Loucy (cell line): ENCODE data around the gene ADAMTS12.

Experiments used
- H2AFZ ChIP-seq: fragments of 200-600 bp; sonication (generic); 2 replicates; pipeline ENCODE4 v1.6.0; 2016; ENCODE audit warnings: antibody characterized with exemption, mild to moderate bottlenecking, low read length, moderate library complexity
- H3F3A ChIP-seq: fragments of 200-600 bp; 2 replicates; pipeline ENCODE4 v1.6.0; 2016; ENCODE audit warnings: antibody characterized with exemption, low read depth, mild to moderate bottlenecking
- H3K27me3 ChIP-seq: fragments of 200-600 bp; sonication (generic); 2 replicates; pipeline ENCODE4 v1.6.1; 2014; ENCODE audit warnings: low read length, mild to moderate bottlenecking; ENCODE audit not compliant: insufficient read depth, poor library complexity, severe bottlenecking
- H3K36me3 ChIP-seq: fragments of 200-600 bp; sonication (generic); 2 replicates; pipeline ENCODE4 v1.6.1; 2016; ENCODE audit warnings: low read length; ENCODE audit not compliant: insufficient read depth
- H3K4me1 ChIP-seq: fragments of 200-600 bp; sonication (generic); 2 replicates; pipeline ENCODE4 v1.5.1; 2014; ENCODE audit warnings: low read length, mild to moderate bottlenecking; ENCODE audit not compliant: insufficient read depth, poor library complexity, severe bottlenecking
- H3K4me2 ChIP-seq: fragments of 200-600 bp; sonication (generic); 2 replicates; pipeline ENCODE4 v1.6.0; 2014; ENCODE audit warnings: antibody characterized with exemption, low read length, low read depth, mild to moderate bottlenecking; ENCODE audit not compliant: poor library complexity, severe bottlenecking
- H3K4me3 ChIP-seq: fragments of 200-600 bp; sonication (generic); 2 replicates; pipeline ENCODE4 v1.5.1; 2014; ENCODE audit warnings: low read length, mild to moderate bottlenecking, mixed read lengths; ENCODE audit not compliant: poor library complexity, severe bottlenecking
- H3K79me2 ChIP-seq: fragments of 200-600 bp; sonication (generic); 2 replicates; pipeline ENCODE4 v1.6.1; 2014; ENCODE audit warnings: low read length; ENCODE audit not compliant: insufficient read depth
- H3K9ac ChIP-seq: fragments of 200-600 bp; sonication (generic); 2 replicates; pipeline ENCODE4 v1.6.0; 2014; ENCODE audit warnings: mild to moderate bottlenecking, low read depth, low read length, moderate library complexity; ENCODE audit not compliant: poor library complexity, severe bottlenecking
- H3K9me2 ChIP-seq: fragments of 200-600 bp; sonication (generic); replicated peaks from 2 replicates; pipeline ENCODE4 v1.6.1; 2016; ENCODE audit warnings: low read depth, low read length, mixed read lengths
- H3K9me3 ChIP-seq: fragments of 200-600 bp; sonication (generic); 2 replicates; pipeline ENCODE4 v1.6.1; 2014; ENCODE audit warnings: mild to moderate bottlenecking, antibody characterized with exemption, low read length, low read depth; ENCODE audit not compliant: insufficient read depth
- H4K20me1 ChIP-seq: fragments of 200-600 bp; sonication (generic); 2 replicates; pipeline ENCODE4 v1.6.0; 2014; ENCODE audit warnings: antibody characterized with exemption, low read length, mild to moderate bottlenecking; ENCODE audit not compliant: insufficient read depth, poor library complexity, severe bottlenecking
- EZH2phosphoT487 ChIP-seq: fragments of 200-600 bp; IDR thresholded peaks from 2 replicates; pipeline ENCODE4 v1.6.1; 2018; ENCODE audit warnings: antibody characterized with exemption, mild to moderate bottlenecking, moderate library complexity, borderline replicate concordance
- TF ChIP-seq, protein P1 (sequence below): fragments of 200-600 bp; sonication (generic); conservative IDR thresholded peaks from 2 replicates; pipeline ENCODE4 v1.5.1; 2014; ENCODE audit warnings: mild to moderate bottlenecking, antibody characterized with exemption, low read length

The ADAMTS12 gene

DNA sequence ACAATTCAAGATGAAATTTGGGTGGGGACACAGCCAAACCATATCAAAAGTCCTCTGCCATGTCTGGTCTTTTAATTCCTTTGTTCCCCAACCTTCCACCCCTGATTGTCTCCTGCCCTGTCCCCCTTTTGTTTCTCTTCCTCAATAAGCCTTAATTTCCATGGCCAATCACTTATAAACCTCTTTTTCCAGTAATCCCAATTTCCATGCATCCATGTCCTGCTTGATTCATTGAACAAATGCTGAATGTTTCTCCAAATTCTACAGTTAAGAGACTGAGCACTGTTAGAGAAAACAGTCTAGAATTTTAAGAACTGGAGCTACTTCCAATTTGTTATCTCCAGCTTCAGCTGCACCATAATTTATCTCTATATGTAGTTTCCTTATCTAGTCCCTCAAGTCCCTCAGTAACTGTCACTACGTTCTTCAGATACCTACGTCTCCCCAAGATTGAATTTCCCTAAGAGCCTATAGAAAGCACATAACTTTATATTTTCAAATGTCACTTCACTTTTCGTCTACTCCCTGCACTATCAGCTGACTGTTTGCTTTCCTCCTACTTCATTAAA lies 416.8 kb downstream of the ADAMTS12 start:
- peaks cover 39% of the 10 kb centered on the region; the same call in 1 of the 2 replicates for H3K36me3 ChIP-seq
- TF ChIP-seq, protein P1, sequence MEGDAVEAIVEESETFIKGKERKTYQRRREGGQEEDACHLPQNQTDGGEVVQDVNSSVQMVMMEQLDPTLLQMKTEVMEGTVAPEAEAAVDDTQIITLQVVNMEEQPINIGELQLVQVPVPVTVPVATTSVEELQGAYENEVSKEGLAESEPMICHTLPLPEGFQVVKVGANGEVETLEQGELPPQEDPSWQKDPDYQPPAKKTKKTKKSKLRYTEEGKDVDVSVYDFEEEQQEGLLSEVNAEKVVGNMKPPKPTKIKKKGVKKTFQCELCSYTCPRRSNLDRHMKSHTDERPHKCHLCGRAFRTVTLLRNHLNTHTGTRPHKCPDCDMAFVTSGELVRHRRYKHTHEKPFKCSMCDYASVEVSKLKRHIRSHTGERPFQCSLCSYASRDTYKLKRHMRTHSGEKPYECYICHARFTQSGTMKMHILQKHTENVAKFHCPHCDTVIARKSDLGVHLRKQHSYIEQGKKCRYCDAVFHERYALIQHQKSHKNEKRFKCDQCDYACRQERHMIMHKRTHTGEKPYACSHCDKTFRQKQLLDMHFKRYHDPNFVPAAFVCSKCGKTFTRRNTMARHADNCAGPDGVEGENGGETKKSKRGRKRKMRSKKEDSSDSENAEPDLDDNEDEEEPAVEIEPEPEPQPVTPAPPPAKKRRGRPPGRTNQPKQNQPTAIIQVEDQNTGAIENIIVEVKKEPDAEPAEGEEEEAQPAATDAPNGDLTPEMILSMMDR, result no peak
- TF ChIP-seq EZH2phosphoT487, result no peak

DNA sequence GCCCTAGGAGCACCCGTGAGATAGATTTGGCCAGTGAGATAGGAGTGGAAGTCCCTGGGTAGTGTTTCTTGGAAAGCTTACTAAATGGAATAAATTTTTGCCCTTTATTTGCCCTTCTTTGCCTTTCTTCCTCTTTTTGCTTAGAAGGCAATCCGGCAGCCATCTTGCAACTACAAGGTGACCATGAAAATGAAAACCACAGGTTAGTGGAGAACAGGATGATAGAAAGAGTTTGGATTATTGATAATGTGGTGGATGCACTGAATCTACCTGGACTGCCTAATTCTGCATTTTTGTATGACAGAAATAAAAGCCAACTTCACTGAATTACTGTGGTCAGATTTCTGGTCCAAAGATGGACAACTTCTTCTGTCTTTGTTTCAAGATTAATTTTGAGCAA lies 417.8 kb downstream of the ADAMTS12 start:
- TF ChIP-seq EZH2phosphoT487, result no peak
- TF ChIP-seq, protein P1, result no peak
- no peak overlapping the region for H3K9ac ChIP-seq
- H3K4me3 ChIP-seq, result no peak overlapping the region
- no peaks in the 10 kb centered on the region for H3F3A ChIP-seq
- no peaks in the 10 kb centered on the region for H4K20me1 ChIP-seq
- H3K4me2 ChIP-seq, result no peak overlapping the region
- H2AFZ ChIP-seq, result no peak overlapping the region
- no peaks in the 10 kb centered on the region for H3K9me2 ChIP-seq
- no peaks in the 10 kb centered on the region for H3K27me3 ChIP-seq
- H3K79me2 ChIP-seq, result no peaks in the 10 kb centered on the region
- peaks cover 49% of the 10 kb centered on the region for H3K36me3 ChIP-seq
- no peaks in the 10 kb centered on the region for H3K9me3 ChIP-seq
- no peaks in the 10 kb centered on the region for H3K4me1 ChIP-seq

More for the DNA sequence above, 416.8 kb downstream of the ADAMTS12 start:
- Histone ChIP-seq H3F3A (no peaks in the 10 kb centered on the region), H3K9ac (no peak overlapping the region), H3K27me3 (no peaks in the 10 kb centered on the region), H3K4me1 (no peaks in the 10 kb centered on the region), H2AFZ (no peak overlapping the region), H3K79me2 (no peaks in the 10 kb centered on the region), H4K20me1 (no peaks in the 10 kb centered on the region), H3K9me3 (no peaks in the 10 kb centered on the region), H3K4me3 (no peak overlapping the region), H3K4me2 (no peak overlapping the region), H3K9me2 (no peaks in the 10 kb centered on the region)
